GM12873 (cell line): ENCODE data around the gene ARHGAP10.

Source experiments
- CTCF ChIP-seq: IDR thresholded peaks from 2 replicates; pipeline ENCODE4 v1.5.1; 2012; ENCODE audit warnings: low read depth, mild to moderate bottlenecking, moderate library complexity, low read length, control low read depth; ENCODE audit not compliant: insufficient read depth; ENCODE audit errors: missing control alignments

ARHGAP10 gene

GRCh38 chr4:147760695-147761094 is 28.8 kb downstream of the ARHGAP10 start:
- no peak for TF ChIP-seq CTCF

GRCh38 chr4:147761218-147761883 is 29.5 kb downstream of the ARHGAP10 start:
- no peak for TF ChIP-seq CTCF

GRCh38 chr4:147764337-147764736 is 32.4 kb downstream of the ARHGAP10 start:
- no peak for TF ChIP-seq CTCF

GRCh38 chr4:147765121-147765529 is 33.2 kb downstream of the ARHGAP10 start:
- no peak for TF ChIP-seq CTCF

- no peak for TF ChIP-seq CTCF
Measured at GRCh38 chr4:147768113-147768512, 36.2 kb downstream of the ARHGAP10 start.

GRCh38 chr4:147769386-147769785 is 37.5 kb downstream of the ARHGAP10 start:
- no peak for TF ChIP-seq CTCF

GRCh38 chr4:147770831-147771230 is 38.9 kb downstream of the ARHGAP10 start:
- no peak for TF ChIP-seq CTCF

GRCh38 chr4:147772056-147772455 is 40.2 kb downstream of the ARHGAP10 start:
- no peak for TF ChIP-seq CTCF
